Measurements from ENCODE around the gene ING3. TPM values are rescaled to one million over a fixed set of nuclear protein-coding genes. Genes with fewer than 3 reads are reported as not detected.

Gene ING3
- total and polyA plus RNA-seq, 9 of the 15 experiments (the other 6 are each of a cell fraction or from before 2014, with no cell fraction given) = 22.8 to 233 (median 50.4) TPM

GRCh38 chr7:121006711-121007315, 56.2 kb downstream of the ING3 start (continued):
- TF ChIP-seq UBTF (IDR thresholded peaks at IDR 0.05; ENCODE audit: borderline replicate concordance in 1 of 2, low read depth in 2 of 2, low read length in 2 of 2) (0 out of 4 replicates have a peak, but pooled peaks of 1 of the 2 experiments have one; percentile 34), ZNF77 (CRISPR knock-in tag; IDR thresholded peaks at IDR 0.05) (no peak), HNRNPUL1 (IDR thresholded peaks at IDR 0.05; ENCODE audit: low read length) (no peak), ETS2 (tag; IDR thresholded peaks at IDR 0.05; ENCODE audit: borderline replicate concordance, poor library complexity, severe bottlenecking) (no peak), PHB (CRISPR knock-in tag; IDR thresholded peaks at IDR 0.05) (no peak), ZKSCAN1 (IDR thresholded peaks at IDR 0.05; ENCODE audit: low read depth, low read length) (no peak), CTCF (IDR thresholded peaks at IDR 0.05 in 2 of 3, conservative IDR thresholded peaks at IDR 0.05 in 1 of 3; ENCODE audit: insufficient read depth in 2 of 3, low read depth in 1 of 3, low read length in 3 of 3) (no peak), RBM14 (IDR thresholded peaks at IDR 0.05; ENCODE audit: borderline replicate concordance, insufficient read depth, low read depth, low read length) (no peak), MED1 (CRISPR knock-in tag; IDR thresholded peaks at IDR 0.05; ENCODE audit: borderline replicate concordance) (no peak), ZHX1 (conservative IDR thresholded peaks at IDR 0.05; ENCODE audit: low read length) (no peak), ZNF830 (CRISPR knock-in tag; IDR thresholded peaks at IDR 0.05) (no peak), ZBED1 (IDR thresholded peaks at IDR 0.05) (no peak), ZNF224 (CRISPR knock-in tag; IDR thresholded peaks at IDR 0.05) (no peak), NR4A1 (CRISPR knock-in tag; IDR thresholded peaks at IDR 0.05) (no peak), NR4A1 (tag; IDR thresholded peaks at IDR 0.05) (no peak), ZNF217 (CRISPR knock-in tag; IDR thresholded peaks at IDR 0.05) (no peak), MTF1 (CRISPR knock-in tag; IDR thresholded peaks at IDR 0.05; ENCODE audit: borderline replicate concordance) (no peak), SFPQ (IDR thresholded peaks at IDR 0.05; ENCODE audit: low read depth, low read length) (no peak), TFAM (CRISPR knock-in tag; conservative IDR thresholded peaks at IDR 0.05) (no peak), ZNF311 (CRISPR knock-in tag; IDR thresholded peaks at IDR 0.05) (no peak)
